Stimulated activated memory B cell treated with anti-CD40 and anti-IgM and Interleukin-4, amounts not matched to agents 10 μg/mL and 1 μg/mL and 100 μg/mL, for 72 hours (primary cell): ENCODE data around the gene SCYGR8.
A peak's percentile ranks its signal among the peaks of the same experiment; 100 is the strongest.

Experiments
- ATAC-seq: fragments of 150-1000 bp; cut with Tn5 transposase; 2 replicates; pipeline ENCODE4 v1.10.0; 2021
- H3K27ac Mint-ChIP-seq: one replicate; pipeline ENCODE4 v1.8.0; 2022; ENCODE audit warnings: mild to moderate bottlenecking, mixed read lengths
- H3K27me3 Mint-ChIP-seq: one replicate; pipeline ENCODE4 v1.8.0; 2022; ENCODE audit warnings: mixed read lengths
- H3K36me3 Mint-ChIP-seq: one replicate; pipeline ENCODE4 v1.8.0; 2022; ENCODE audit warnings: mixed read lengths
- H3K4me1 Mint-ChIP-seq: one replicate; pipeline ENCODE4 v1.8.0; 2022; ENCODE audit warnings: mixed read lengths
- H3K4me3 Mint-ChIP-seq: one replicate; pipeline ENCODE4 v1.8.0; 2022; ENCODE audit warnings: mild to moderate bottlenecking, moderate library complexity, mixed read lengths
- H3K9me3 Mint-ChIP-seq: one replicate; pipeline ENCODE4 v1.8.0; 2022; ENCODE audit warnings: mixed read lengths

SCYGR8 gene

GRCh38 chr2:227780981-227781615, 35.4 kb downstream of the SCYGR8 start:
- ATAC-seq, result no peak
- no peaks in the 10 kb centered on the region for H3K36me3 Mint-ChIP-seq
- peaks cover 7% of the 10 kb centered on the region for H3K27me3 Mint-ChIP-seq
- peaks cover 20% of the 10 kb centered on the region for H3K4me1 Mint-ChIP-seq
- H3K9me3 Mint-ChIP-seq, result no peaks in the 10 kb centered on the region
- H3K4me3 Mint-ChIP-seq, result no peak overlapping the region
- H3K27ac Mint-ChIP-seq, result no peak overlapping the region

GRCh38 chr2:227781841-227782240, 36.1 kb downstream of the SCYGR8 start:
- no peaks in the 10 kb centered on the region for H3K36me3 Mint-ChIP-seq
- H3K27me3 Mint-ChIP-seq, result peaks cover 7% of the 10 kb centered on the region
- no peaks in the 10 kb centered on the region for H3K9me3 Mint-ChIP-seq
- peaks cover 20% of the 10 kb centered on the region for H3K4me1 Mint-ChIP-seq
- H3K27ac Mint-ChIP-seq, result peak overlapping the region; percentile 69
- no peak for ATAC-seq
- no peak overlapping the region for H3K4me3 Mint-ChIP-seq

DNA sequence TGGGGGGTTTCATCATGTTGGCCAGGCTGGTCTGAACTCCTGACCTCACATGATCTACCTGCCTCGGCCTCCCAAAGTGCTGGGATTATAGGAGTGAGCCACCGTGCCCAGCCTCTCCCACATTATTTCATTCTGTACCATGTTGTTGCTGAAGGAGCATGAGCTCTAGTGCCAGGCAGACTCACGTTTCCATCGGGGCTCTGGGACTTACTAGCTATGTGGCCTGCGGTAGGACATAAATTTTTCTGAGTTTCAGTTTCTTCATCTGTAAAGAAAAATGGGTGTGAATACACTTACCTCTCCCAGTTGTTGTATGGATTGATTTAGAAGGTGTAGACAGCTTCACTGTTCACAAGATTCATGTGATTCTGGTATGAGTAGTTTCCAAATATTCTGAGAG, 37.1 kb downstream of the SCYGR8 start:
- Mint-ChIP-seq H3K36me3 (no peaks in the 10 kb centered on the region), H3K4me3 (peak overlapping the region; percentile 73), H3K27ac (peak overlapping the region; percentile 69), H3K4me1 (peaks cover 20% of the 10 kb centered on the region), H3K9me3 (no peaks in the 10 kb centered on the region), H3K27me3 (peaks cover 7% of the 10 kb centered on the region)
- no peak for ATAC-seq

GRCh38 chr2:227783404-227784138, 37.9 kb downstream of the SCYGR8 start:
- Mint-ChIP-seq H3K36me3 (no peaks in the 10 kb centered on the region), H3K4me1 (peaks cover 20% of the 10 kb centered on the region), H3K4me3 (peak overlapping the region; percentile 73), H3K27me3 (peaks cover 7% of the 10 kb centered on the region), H3K9me3 (no peaks in the 10 kb centered on the region), H3K27ac (peak overlapping the region; percentile 69)
- peak; percentile 87 for ATAC-seq

DNA sequence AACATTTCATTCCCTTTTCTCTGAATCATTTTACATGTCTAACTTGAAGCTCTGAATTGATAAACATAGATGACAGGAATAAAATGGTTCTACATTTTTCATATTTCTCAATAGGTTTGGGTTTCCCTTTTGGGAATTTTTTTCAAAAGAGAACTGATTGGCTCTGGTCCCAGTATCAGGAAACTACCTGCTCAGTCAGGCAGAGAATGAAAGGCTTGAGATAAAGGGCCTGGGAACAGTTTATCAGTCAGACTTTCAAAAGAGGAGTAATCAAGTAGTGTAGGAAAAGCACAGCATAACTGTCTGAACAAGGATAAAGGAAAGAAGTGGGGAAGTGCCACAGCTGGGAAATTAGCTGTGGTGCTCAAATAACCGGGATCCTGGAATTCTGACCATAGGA, 39.6 kb downstream of the SCYGR8 start:
- Mint-ChIP-seq H3K4me3 (no peak overlapping the region), H3K27ac (no peak overlapping the region), H3K27me3 (peaks cover 8% of the 10 kb centered on the region)

GRCh38 chr2:227788561-227789018, 42.9 kb downstream of the SCYGR8 start:
- Mint-ChIP-seq H3K36me3 (no peaks in the 10 kb centered on the region), H3K4me3 (no peak overlapping the region), H3K27ac (no peak overlapping the region), H3K9me3 (no peaks in the 10 kb centered on the region), H3K4me1 (peaks cover 7% of the 10 kb centered on the region), H3K27me3 (peaks cover 11% of the 10 kb centered on the region)
- no peak for ATAC-seq

More for the DNA sequence above, 39.6 kb downstream of the SCYGR8 start:
- no peaks in the 10 kb centered on the region for H3K36me3 Mint-ChIP-seq
- H3K9me3 Mint-ChIP-seq, result no peaks in the 10 kb centered on the region
- ATAC-seq, result no peak
- H3K4me1 Mint-ChIP-seq, result peaks cover 20% of the 10 kb centered on the region

DNA sequence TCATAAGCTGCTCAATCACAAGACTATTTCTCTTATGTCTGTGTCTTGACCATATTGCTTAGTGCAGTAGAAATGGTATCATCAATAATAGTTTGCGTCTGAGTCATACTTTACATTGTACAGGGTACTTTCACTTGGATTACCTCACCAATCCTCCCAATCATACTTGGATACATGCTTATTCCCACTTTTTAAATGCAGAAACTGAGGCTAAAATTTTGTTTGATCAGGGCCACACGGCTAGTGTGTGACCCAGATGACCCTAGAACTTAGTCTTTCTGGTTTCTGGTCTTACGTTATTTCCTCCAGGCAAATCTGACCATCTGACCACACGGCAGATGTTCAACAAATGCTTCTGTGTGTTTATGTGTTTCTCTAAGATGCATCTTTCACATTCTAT, 44.1 kb downstream of the SCYGR8 start:
- H3K27ac Mint-ChIP-seq, result no peak overlapping the region
- no peaks in the 10 kb centered on the region for H3K9me3 Mint-ChIP-seq
- H3K36me3 Mint-ChIP-seq, result no peaks in the 10 kb centered on the region
- ATAC-seq, result no peak
- peaks cover 11% of the 10 kb centered on the region for H3K27me3 Mint-ChIP-seq
- H3K4me3 Mint-ChIP-seq, result no peak overlapping the region
- no peaks in the 10 kb centered on the region for H3K4me1 Mint-ChIP-seq

DNA sequence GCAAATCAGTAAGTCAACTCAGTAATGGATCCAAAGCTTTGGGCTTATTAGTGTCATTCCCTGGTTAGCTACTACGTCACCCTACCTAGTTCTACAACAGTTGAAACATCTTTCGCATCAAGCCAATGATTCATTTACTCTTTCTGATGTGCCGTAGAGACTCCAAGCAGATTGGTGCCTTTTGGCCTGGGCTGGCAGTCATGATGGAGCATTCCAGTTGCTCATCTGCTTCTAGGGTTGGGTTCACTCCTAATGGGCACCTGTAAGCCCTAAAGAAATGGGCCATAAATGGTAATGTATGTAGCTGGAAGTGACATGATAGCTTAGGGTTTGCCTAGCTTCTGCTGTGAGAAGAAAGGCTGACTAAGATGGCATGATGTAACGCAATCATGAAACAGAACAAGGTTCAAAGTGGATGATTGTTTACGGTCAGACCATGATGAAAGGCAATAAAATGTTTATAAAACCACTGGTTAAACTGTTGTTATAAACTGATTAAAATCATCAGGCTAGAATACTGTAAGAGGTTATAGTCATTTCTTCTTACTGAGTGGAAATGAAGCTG, 47.5 kb downstream of the SCYGR8 start:
- no peaks in the 10 kb centered on the region for H3K4me1 Mint-ChIP-seq
- no peaks in the 10 kb centered on the region for H3K36me3 Mint-ChIP-seq
- H3K4me3 Mint-ChIP-seq, result no peak overlapping the region
- H3K27me3 Mint-ChIP-seq, result peaks cover 11% of the 10 kb centered on the region
- no peak for ATAC-seq
- H3K27ac Mint-ChIP-seq, result no peak overlapping the region
- H3K9me3 Mint-ChIP-seq, result no peaks in the 10 kb centered on the region
